Thoracic aorta (tissue), 2 donors: ENCODE data around the gene NID1. TPM values are rescaled to one million over a fixed set of nuclear protein-coding genes. Genes with fewer than 3 reads are reported as not detected.

Experiments used
- ATAC-seq: fragments of 150-250 bp; one replicate; pipeline ENCODE4 v1.8.0; 2017; ENCODE audit warnings: low read depth; ENCODE audit not compliant: insufficient number of reproducible peaks, low FRiP score
- DNase-seq: peaks from one replicate; pipeline ENCODE4 v3.0.0-alpha.2; 2020; ENCODE audit warnings: low spot score
- H3K27ac ChIP-seq, 2 donors: fragments of 200-600 bp; sonication (generic); 1 replicate in 1 of 2; 2 replicates in 1 of 2; pipeline ENCODE4 v1.5.1; 2016; ENCODE audit warnings: mild to moderate bottlenecking in 2 of 2, moderate library complexity in 2 of 2
- H3K27me3 ChIP-seq: fragments of 200-600 bp; sonication (generic); replicated peaks from 2 replicates; pipeline ENCODE4 v1.6.0; 2016; ENCODE audit warnings: mild to moderate bottlenecking; ENCODE audit not compliant: insufficient read depth
- H3K36me3 ChIP-seq: fragments of 200-600 bp; sonication (generic); one replicate; pipeline ENCODE4 v1.5.1; 2016
- H3K4me1 ChIP-seq, 2 donors: fragments of 200-600 bp; sonication (generic); 1 replicate in 1 of 2; 2 replicates in 1 of 2; pipeline versions ENCODE4 v1.5.1 to v1.6.0; 2016; ENCODE audit warnings: low read depth in 2 of 2, mild to moderate bottlenecking in 1 of 2; ENCODE audit not compliant: control insufficient read depth in 1 of 2
- H3K4me3 ChIP-seq: fragments of 200-600 bp; sonication (generic); 2 replicates; pipeline ENCODE4 v1.5.1; 2016; ENCODE audit warnings: mild to moderate bottlenecking
- H3K9me3 ChIP-seq: fragments of 200-600 bp; sonication (generic); 2 replicates; pipeline ENCODE4 v1.5.1; 2016
- total RNA-seq, 2 donors: library from RNA; depleted of rRNA; stranded (reverse); fragments of >200 nt; gene quantifications; one replicate each; pipeline versions ENCODE4 v1.1.0 to v1.2.3, GENCODE V29; 2016
- TF ChIP-seq, protein P1 (sequence below): fragments of 200-600 bp; sonication (generic); IDR thresholded peaks from one replicate; pipeline ENCODE4 v1.5.1; 2019; ENCODE audit warnings: antibody characterized with exemption

NID1 gene
- total RNA-seq, 2 donors from 2014 or later: 82.4 to 95.5 TPM

DNA sequence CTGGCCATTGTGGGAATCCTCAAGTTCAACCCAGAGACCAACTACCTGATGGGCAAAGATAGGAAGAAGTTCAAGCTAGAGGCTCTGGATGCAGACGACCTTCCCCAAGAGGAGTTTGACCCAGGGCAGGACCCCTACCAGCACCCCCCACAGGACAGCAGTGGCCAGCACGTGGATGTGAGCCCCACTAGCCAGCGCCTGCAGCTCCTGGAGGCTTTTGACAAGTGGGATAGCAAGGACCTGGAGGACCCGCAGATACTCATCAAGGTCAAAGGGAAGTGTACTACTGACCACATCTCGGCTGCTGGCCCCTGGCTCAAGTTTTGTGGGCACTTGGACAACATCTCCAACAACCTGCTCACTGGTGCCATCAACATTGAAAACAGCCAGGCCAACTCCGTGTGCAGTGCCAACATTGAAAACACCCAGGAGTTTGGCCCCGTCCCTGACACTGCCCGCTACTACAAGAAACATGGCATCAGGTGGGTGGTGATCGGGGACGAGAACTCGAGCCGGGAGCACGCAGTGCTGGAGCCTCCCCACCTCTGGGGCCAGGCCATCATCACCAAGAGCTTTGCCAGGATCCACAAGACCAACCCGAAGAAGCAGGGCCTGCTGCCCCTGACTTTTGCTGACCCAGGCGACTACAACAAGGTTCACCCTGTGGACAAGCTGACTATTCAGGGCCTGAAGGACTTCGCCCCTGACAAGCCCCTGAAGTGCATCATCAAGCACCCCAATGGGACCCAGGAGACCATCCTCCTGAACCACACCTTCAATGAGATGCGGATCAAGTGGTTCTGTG is 46.8 kb upstream of the NID1 start:
- Histone ChIP-seq H3K9me3 (no peaks in the 10 kb centered on the region), H3K36me3 (no peaks in the 10 kb centered on the region), H3K4me1 (no peaks in the 10 kb centered on the region), H3K27me3 (no peaks in the 10 kb centered on the region), H3K4me3 (no peak overlapping the region), H3K27ac (no peak overlapping the region)
- ATAC-seq (no peak), DNase-seq (no peak)
- TF ChIP-seq, protein P1, sequence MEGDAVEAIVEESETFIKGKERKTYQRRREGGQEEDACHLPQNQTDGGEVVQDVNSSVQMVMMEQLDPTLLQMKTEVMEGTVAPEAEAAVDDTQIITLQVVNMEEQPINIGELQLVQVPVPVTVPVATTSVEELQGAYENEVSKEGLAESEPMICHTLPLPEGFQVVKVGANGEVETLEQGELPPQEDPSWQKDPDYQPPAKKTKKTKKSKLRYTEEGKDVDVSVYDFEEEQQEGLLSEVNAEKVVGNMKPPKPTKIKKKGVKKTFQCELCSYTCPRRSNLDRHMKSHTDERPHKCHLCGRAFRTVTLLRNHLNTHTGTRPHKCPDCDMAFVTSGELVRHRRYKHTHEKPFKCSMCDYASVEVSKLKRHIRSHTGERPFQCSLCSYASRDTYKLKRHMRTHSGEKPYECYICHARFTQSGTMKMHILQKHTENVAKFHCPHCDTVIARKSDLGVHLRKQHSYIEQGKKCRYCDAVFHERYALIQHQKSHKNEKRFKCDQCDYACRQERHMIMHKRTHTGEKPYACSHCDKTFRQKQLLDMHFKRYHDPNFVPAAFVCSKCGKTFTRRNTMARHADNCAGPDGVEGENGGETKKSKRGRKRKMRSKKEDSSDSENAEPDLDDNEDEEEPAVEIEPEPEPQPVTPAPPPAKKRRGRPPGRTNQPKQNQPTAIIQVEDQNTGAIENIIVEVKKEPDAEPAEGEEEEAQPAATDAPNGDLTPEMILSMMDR: no peak

DNA sequence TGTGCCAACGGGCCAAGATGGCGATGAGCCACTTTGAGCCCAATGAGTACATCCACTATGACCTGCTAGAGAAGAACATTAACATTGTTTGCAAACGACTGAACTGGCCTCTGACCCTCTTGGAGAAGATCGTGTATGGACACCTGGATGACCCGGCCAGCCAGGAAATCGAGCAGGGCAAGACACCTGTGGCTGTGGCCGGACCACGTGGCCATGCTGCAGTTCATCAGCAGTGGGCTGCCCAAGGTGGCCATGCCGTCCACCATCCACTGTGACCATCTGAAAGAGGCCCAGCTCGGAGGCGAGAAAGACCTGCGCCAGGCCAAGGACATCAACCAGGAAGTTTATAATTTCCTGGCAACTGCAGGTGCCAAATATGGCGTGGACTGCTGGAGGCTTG is 45.2 kb upstream of the NID1 start:
- H3K36me3 ChIP-seq: no peaks in the 10 kb centered on the region
- no peaks in the 10 kb centered on the region for H3K27me3 ChIP-seq
- DNase-seq (no peak), ATAC-seq (no peak)
- TF ChIP-seq, protein P1: no peak
- H3K4me3 ChIP-seq: no peak overlapping the region
- H3K9me3 ChIP-seq: no peaks in the 10 kb centered on the region
- no peak overlapping the region for H3K27ac ChIP-seq
- H3K4me1 ChIP-seq: no peaks in the 10 kb centered on the region

DNA sequence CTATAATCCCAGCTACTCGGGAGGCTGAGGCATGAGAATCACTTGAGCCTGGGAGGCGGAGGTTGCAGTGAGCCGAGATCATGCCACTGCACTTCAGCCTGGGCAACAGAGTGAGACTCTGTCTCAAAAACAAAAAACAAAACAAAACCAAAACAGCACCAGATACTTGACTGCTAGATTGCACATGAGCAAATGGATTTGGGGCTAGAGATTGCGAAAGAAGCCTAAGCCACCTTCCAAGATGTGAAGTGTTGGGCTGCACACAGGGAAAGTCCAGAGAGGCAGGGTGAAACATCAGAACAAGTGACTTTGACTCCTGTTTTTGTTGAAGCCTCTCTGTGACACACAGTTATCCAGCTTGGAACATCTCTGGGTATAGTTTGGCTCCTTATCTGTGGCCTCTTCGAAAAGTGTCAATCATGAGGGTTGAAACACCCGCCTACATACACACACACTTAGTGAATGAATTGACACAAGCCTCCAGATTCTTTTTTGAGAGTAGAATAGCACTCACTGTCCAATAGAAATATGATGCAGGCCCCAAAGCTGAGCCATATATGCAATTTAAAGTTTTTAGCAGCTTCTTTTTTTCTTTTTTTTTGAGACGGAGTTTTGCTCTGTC is 43.2 kb upstream of the NID1 start:
- ATAC-seq (no peak), DNase-seq (no peak)
- H3K4me3 ChIP-seq: no peak overlapping the region
- TF ChIP-seq, protein P1: no peak
- no peaks in the 10 kb centered on the region for H3K9me3 ChIP-seq
- H3K27me3 ChIP-seq: no peaks in the 10 kb centered on the region
- no peaks in the 10 kb centered on the region for H3K36me3 ChIP-seq
- H3K27ac ChIP-seq: no peak overlapping the region
- peaks cover 0 to 4% of the 10 kb centered on the region in 2 donors for H3K4me1 ChIP-seq

DNA sequence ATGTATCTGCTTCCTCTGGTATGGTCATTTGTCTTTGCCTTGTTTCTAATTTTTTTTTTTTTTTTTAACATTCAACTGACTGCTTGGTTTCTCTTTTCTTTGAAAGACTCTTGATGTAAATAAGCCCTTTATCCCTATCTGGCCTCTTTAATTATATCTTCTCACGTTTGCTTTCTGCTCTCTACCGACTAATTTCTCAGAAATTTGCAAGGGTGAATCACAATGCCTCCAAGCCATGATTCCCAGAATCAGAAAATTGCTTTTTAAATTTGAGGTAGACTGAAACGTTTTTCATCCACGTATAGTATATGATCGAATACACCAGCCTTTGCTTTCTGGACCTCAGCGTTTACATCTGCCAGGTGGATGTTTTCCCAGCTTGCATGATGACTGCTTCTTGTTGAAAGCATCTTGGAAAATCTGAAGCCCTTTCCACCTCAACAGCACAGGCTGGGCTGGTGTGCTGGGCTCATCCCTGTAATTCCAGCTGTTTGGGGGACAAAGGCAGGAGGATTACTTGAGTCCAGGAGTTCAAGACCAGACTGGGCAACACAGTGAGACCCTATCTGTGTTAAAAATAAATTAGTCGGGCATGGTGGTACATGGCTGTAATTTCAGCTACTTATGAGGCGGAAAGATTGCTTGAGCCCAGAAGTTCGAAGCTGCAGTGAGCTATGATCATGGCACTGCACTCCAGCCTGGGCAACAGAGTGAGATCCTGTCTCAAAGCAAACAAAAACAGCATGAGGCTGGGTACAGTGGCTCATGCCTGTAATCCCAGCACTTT is 42.4 kb upstream of the NID1 start:
- H3K9me3 ChIP-seq: no peaks in the 10 kb centered on the region
- DNase-seq (no peak), ATAC-seq (no peak)
- peaks cover 0 to 4% of the 10 kb centered on the region in 2 donors for H3K4me1 ChIP-seq
- TF ChIP-seq, protein P1: no peak
- H3K27me3 ChIP-seq: no peaks in the 10 kb centered on the region
- no peak overlapping the region for H3K27ac ChIP-seq
- H3K36me3 ChIP-seq: no peaks in the 10 kb centered on the region
- no peak overlapping the region for H3K4me3 ChIP-seq

DNA sequence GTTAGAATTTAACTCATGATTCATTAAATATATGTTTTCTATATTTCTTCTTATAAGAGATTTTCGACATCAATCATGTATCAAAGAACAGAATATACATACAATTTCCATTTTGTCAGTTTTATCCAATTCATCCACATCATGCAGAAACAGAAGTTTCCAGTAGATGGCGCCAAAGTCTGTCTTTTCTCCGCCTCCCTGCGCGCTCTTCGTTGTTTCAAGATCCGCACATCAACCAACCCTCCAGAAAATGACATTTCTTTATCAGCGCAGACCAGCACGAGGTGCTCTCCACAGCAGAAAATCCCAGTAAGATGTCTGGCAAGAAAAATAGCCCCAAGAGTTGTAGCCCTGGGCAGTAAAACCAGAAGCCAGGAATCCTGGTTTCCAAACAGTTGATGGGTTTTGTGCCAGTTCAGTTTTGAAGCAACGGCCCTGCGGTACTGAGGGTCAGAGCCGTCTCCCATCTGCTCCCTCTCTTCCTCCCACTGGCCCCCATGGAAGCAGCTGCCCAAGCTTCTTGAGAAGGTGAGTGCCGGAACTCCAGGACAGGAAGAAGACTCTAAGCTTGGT is 38.8 kb upstream of the NID1 start:
- TF ChIP-seq, protein P1: peak; percentile 81

More for the DNA sequence above, 38.8 kb upstream of the NID1 start:
- H3K27ac ChIP-seq: no peak overlapping the region
- no peak for DNase-seq
- H3K4me1 ChIP-seq: peaks cover 0 to 4% of the 10 kb centered on the region in 2 donors
- peak overlapping the region; percentile 36 for H3K4me3 ChIP-seq
- H3K9me3 ChIP-seq: no peaks in the 10 kb centered on the region
- H3K27me3 ChIP-seq: no peaks in the 10 kb centered on the region
- H3K36me3 ChIP-seq: no peaks in the 10 kb centered on the region
- no peak for ATAC-seq
